NCI-H460 (cell line): ENCODE data around the gene ZFAND3. TPM values are rescaled to one million over a fixed set of nuclear protein-coding genes. Genes with fewer than 3 reads are reported as not detected.
"Not testable (repeated sequence)": the region's sequence is repeated elsewhere in the genome, so short reads cannot be mapped to it uniquely, and the experiment has no call there.

Source experiments
- DNase-seq: peaks from one replicate; pipeline ENCODE4 v3.0.0-alpha.2; 2016; ENCODE audit warnings: low read depth; ENCODE audit errors: extremely low read depth
- total RNA-seq: library from RNA; depleted of rRNA; stranded (reverse); fragments of >200 nt; shearing (Covaris generic); gene quantifications from 2 replicates; pipeline ENCODE4 v1.2.3, GENCODE V29; 2014

The ZFAND3 gene
- total RNA-seq, 1 experiment from 2014 or later: 14.7 TPM

GRCh38 chr6:37962481-37963080, 143.1 kb downstream of the ZFAND3 start:
- not testable (repeated sequence) for DNase-seq

DNA sequence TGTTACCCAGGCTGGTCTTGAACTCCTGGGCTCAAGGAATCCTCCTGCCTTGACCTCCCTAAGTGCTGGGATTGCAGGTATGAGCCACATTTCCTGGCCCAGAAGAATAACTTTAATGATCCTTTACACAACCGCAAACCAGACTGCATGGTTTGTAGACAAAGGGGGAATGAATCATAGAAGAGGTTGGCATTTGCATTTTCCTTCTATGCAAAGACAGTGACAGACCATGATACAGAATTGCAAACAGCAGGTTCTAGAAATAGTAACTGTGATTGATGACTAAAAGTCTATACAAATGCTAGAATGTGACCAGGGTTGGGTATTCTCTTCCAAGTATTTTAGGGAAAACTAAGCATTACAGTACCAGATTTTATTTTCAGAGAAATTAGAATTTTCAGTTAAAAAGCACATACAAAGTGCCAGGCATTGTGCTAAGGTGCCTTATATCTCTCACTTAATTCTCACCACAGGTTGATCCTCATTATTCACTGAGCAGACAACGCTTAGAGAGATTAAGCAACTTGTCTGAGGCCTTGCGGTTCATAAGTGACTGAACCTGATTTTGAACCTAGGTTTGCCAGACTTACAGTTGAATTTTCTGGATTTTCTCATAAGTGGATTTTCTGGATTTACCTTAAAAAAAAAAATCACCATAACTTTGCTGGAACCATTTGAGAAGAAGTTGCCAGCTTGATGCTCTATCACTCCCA, 146.6 kb downstream of the ZFAND3 start:
- DNase-seq: no peak

GRCh38 chr6:37966801-37967200, 147.3 kb downstream of the ZFAND3 start:
- DNase-seq: no peak

DNA sequence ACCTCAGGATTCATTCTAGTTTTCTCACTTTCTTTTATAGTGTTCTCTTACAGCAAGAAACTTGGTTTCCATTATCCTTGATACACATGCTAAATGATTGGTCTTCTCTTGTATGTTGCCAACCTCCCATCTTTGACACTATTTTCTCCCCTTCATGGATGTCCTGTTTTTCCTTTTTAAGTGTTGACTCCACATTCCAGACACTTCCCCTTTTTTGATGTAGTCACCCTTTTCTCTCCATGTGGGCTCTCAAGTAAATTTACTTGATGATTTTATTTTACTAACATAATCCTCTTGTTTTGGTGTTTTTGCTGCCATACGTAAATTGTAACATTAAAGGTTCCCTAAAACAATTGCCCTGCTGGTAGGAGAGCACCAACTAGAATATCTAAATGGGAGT, 148.1 kb downstream of the ZFAND3 start:
- DNase-seq: no peak

- no peak for DNase-seq
Measured at GRCh38 chr6:37971266-37971665, 151.7 kb downstream of the ZFAND3 start.

- DNase-seq: no peak
Measured at GRCh38 chr6:37971711-37972390, 152.3 kb downstream of the ZFAND3 start.

- peak; percentile 5 for DNase-seq
Measured at GRCh38 chr6:37972994-37973757, 153.6 kb downstream of the ZFAND3 start.

- DNase-seq: no peak
Measured at GRCh38 chr6:37974381-37974780, 154.9 kb downstream of the ZFAND3 start.

- no peak for DNase-seq
Measured at GRCh38 chr6:37974943-37975342, 155.4 kb downstream of the ZFAND3 start.

GRCh38 chr6:37977715-37978114, 158.2 kb downstream of the ZFAND3 start:
- no peak for DNase-seq

- no peak for DNase-seq
Measured at GRCh38 chr6:37979392-37980221, 160.1 kb downstream of the ZFAND3 start.

- no peak for DNase-seq
Measured at GRCh38 chr6:37980222-37980595, 160.7 kb downstream of the ZFAND3 start.

DNA sequence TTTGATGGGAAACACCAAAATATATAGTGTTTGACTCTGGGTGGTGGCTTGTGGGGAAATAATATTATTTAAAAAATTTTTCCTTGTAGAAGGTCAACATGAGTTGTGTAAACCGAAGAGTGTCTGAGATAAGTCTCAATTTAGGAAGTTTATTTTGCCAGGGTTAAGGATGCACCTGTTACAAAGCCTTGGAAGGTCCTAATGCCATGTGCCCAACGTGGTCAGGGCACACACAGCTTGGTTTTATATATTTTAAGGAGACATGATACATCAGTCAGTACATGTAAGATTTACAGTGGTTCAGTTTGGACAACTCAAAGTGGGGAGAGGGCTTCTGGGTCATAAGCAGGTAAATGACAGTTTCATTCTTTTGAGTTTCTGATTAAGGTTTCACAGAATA, 162.1 kb downstream of the ZFAND3 start:
- no peak for DNase-seq

DNA sequence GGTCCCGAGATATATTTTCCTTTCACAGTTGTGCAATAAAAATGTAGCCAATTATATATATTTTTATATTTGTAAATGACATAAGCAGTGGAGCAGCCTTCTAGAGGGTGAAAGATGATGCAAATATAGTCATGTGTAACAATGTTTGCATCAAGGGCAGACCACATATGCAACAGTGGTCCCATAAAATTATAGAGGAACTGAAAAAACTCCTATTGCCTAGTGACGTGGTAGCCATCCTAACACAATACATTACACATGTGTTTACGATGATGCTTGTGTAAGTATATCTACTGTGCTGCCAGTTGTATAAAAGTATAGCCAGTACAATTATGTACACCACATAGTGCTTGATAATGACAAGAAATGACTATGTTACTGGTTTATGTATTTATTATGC, 162.8 kb downstream of the ZFAND3 start:
- no peak for DNase-seq

- no peak for DNase-seq
Measured at GRCh38 chr6:37983720-37984501, 164.4 kb downstream of the ZFAND3 start.

- DNase-seq: no peak
Measured at GRCh38 chr6:37984578-37984977, 165.1 kb downstream of the ZFAND3 start.

GRCh38 chr6:37985355-37985754, 165.8 kb downstream of the ZFAND3 start:
- no peak for DNase-seq

GRCh38 chr6:37987018-37987417, 167.5 kb downstream of the ZFAND3 start:
- DNase-seq: no peak

GRCh38 chr6:37987559-37987958, 168.0 kb downstream of the ZFAND3 start:
- DNase-seq: no peak

- no peak for DNase-seq
Measured at GRCh38 chr6:37988127-37988526, 168.6 kb downstream of the ZFAND3 start.
